ENCODE results near the gene ZNF786.
"Not testable (repeated sequence)": the region's sequence is repeated elsewhere in the genome, so short reads cannot be mapped to it uniquely, and the experiment has no call there.

The ZNF786 gene

GRCh38 chr7:149070372-149071125 lies 20.0 kb downstream of the ZNF786 start:
- DNase-seq (ENCODE audit: low read depth): no peak
- TF ChIP-seq CTCF (IDR thresholded peaks at IDR 0.05; ENCODE audit: insufficient read depth, low read depth, low read length, missing control alignments): no peak
- H3K4me3 ChIP-seq (ENCODE audit: low read length): no peak overlapping the region

DNA sequence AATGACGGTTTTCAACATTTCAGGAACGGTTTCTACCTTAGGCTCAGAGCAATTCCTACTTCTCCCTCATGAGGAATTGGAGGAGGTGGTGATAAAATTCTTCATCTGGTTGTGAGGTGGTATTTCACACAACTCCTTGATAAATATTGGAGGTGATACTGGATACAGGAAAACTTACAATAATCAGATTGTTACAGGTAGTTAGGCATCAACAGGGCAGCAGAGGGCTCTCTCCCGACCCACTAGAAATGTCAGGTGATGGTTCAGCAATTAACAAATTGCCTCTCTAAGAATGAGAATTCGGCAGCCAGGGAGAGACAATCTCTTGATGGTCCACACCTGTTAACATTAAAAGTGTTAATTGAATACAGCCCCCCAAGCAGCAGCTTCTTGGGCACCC lies 22.6 kb downstream of the ZNF786 start:
- peak; percentile 44 for TF ChIP-seq CTCF (IDR thresholded peaks at IDR 0.05; ENCODE audit: insufficient read depth, low read depth, low read length, missing control alignments)
- H3K4me3 ChIP-seq (ENCODE audit: low read length): no peak overlapping the region
- DNase-seq (ENCODE audit: low read depth): peak; percentile 36

GRCh38 chr7:149063476-149063875 lies 27.0 kb downstream of the ZNF786 start:
- no peak overlapping the region for H3K4me3 ChIP-seq (ENCODE audit: low read length)

GRCh38 chr7:149062217-149062899 lies 28.2 kb downstream of the ZNF786 start:
- DNase-seq (ENCODE audit: low read depth): not testable (repeated sequence)

More at GRCh38 chr7:149063476-149063875, 27.0 kb downstream of the ZNF786 start:
- TF ChIP-seq CTCF (IDR thresholded peaks at IDR 0.05; ENCODE audit: insufficient read depth, low read depth, low read length, missing control alignments): no peak
- no peak for DNase-seq (ENCODE audit: low read depth)

DNA sequence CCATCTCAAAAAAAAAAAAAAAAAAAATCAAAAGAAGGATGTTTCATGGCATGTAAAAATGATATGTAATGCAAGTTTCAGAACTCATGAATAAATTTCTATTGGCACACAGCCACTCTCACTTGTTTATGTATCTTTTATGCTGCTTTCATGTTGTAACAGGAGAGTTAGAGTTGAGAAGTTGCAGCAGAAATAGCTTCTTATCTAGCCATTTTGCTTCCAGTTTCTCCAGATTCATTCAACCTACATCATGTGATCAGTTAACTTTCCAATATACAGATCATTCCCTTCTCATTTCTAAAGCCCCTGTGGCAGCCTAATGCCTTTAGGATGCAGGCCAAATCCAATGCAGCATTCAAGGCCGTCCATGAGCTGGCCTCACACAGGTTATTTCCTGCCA lies 30.4 kb downstream of the ZNF786 start:
- no peak overlapping the region for H3K4me3 ChIP-seq (ENCODE audit: low read length)
- DNase-seq (ENCODE audit: low read depth): peak; percentile 10
- no peak for TF ChIP-seq CTCF (IDR thresholded peaks at IDR 0.05; ENCODE audit: insufficient read depth, low read depth, low read length, missing control alignments)

More at GRCh38 chr7:149062217-149062899, 28.2 kb downstream of the ZNF786 start:
- H3K4me3 ChIP-seq (ENCODE audit: low read length): not testable (repeated sequence)

- TF ChIP-seq CTCF (IDR thresholded peaks at IDR 0.05; ENCODE audit: insufficient read depth, low read depth, low read length, missing control alignments): no peak
Observed at GRCh38 chr7:149053885-149054284, 36.6 kb downstream of the ZNF786 start.

GRCh38 chr7:149053384-149053783 lies 37.1 kb downstream of the ZNF786 start:
- DNase-seq (ENCODE audit: low read depth): no peak
- H3K4me3 ChIP-seq (ENCODE audit: low read length): no peak overlapping the region
- no peak for TF ChIP-seq CTCF (IDR thresholded peaks at IDR 0.05; ENCODE audit: insufficient read depth, low read depth, low read length, missing control alignments)

More at GRCh38 chr7:149053885-149054284, 36.6 kb downstream of the ZNF786 start:
- no peak overlapping the region for H3K4me3 ChIP-seq (ENCODE audit: low read length)
- no peak for DNase-seq (ENCODE audit: low read depth)

All from epithelial cell of esophagus (primary cell).